ENCODE data around the gene SMARCA4.
"Not testable (repeated sequence)": the region's sequence is repeated elsewhere in the genome, so short reads cannot be mapped to it uniquely, and the experiment has no call there.

Gene SMARCA4

DNA sequence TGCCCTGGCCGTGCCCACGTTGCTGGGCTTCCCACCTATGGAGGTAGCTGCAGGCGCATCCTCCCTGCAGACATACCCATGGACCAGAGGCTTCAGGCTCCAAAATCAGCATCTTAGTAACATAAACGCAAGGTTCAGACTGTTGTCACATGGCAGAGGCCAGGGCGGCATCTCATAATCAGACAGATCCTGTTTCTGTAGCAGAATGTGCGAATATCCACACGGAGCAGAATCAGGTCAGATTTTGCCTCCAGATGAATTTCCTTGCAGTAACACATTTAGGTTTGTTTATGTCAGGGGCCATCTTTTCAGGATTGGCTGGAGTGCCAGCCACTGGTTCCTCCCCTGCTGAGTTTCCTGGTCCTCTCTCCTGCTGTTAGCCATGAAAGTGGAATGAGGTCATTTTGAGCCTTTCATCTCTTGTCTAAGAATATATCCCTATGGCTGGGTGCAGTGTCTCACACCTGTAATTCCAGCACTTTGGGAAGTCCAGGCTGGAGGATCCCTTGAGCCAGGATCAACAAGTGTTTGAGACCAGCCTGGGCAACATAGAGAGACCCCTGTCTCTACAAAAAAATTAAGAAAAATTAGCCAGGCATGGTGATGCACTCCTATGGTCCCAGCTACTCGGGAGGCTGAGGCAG is 20.5 kb downstream of the SMARCA4 start:
- Mint-ChIP-seq H3K4me3 (no peak overlapping the region), H3K27me3 (ENCODE audit: low read depth) (no peaks in the 10 kb centered on the region), H3K9me3 (no peaks in the 10 kb centered on the region), H3K27ac (no peak overlapping the region), H3K36me3 (ENCODE audit: low read depth) (peaks cover 7% of the 10 kb centered on the region), H3K4me1 (ENCODE audit: low read depth) (peaks cover 10% of the 10 kb centered on the region)

DNA sequence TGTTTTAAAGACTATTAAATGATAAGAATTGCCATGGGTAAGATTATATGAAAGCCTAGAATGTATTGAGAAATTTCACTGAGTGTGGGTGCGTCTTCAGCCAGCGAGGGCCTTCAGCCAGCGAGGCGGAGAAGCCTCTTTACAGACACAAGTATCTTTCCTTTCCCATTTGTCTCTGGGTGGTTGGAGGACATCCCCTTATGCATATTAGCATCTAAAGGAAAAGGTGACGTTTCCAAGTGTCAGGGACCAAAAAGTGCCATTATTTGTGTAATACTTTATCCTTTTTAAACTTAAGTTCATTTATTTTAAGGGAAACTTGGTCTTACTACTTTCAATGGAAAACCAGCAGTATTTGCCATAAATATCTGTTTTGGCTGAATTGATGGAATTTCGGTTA is 22.2 kb downstream of the SMARCA4 start:
- H3K4me1 Mint-ChIP-seq (ENCODE audit: low read depth), result peaks cover 5% of the 10 kb centered on the region
- peaks cover 10% of the 10 kb centered on the region for H3K36me3 Mint-ChIP-seq (ENCODE audit: low read depth)
- no peak overlapping the region for H3K27ac Mint-ChIP-seq
- H3K27me3 Mint-ChIP-seq (ENCODE audit: low read depth), result no peaks in the 10 kb centered on the region
- no peak overlapping the region for H3K4me3 Mint-ChIP-seq
- H3K9me3 Mint-ChIP-seq, result no peaks in the 10 kb centered on the region

- Mint-ChIP-seq H3K27ac (no peak overlapping the region), H3K36me3 (ENCODE audit: low read depth) (peaks cover 13% of the 10 kb centered on the region), H3K4me1 (ENCODE audit: low read depth) (peaks cover 5% of the 10 kb centered on the region), H3K9me3 (no peaks in the 10 kb centered on the region), H3K27me3 (ENCODE audit: low read depth) (no peaks in the 10 kb centered on the region), H3K4me3 (no peak overlapping the region)
These were observed 23.4 kb downstream of the SMARCA4 start for GRCh38 chr19:10984166-10984735.

GRCh38 chr19:10985502-10985901 is 24.7 kb downstream of the SMARCA4 start:
- H3K9me3 Mint-ChIP-seq, result no peaks in the 10 kb centered on the region
- peaks cover 2% of the 10 kb centered on the region for H3K4me1 Mint-ChIP-seq (ENCODE audit: low read depth)
- no peak overlapping the region for H3K27ac Mint-ChIP-seq
- H3K4me3 Mint-ChIP-seq, result no peak overlapping the region
- peaks cover 13% of the 10 kb centered on the region for H3K36me3 Mint-ChIP-seq (ENCODE audit: low read depth)
- H3K27me3 Mint-ChIP-seq (ENCODE audit: low read depth), result no peaks in the 10 kb centered on the region

- no peaks in the 10 kb centered on the region for H3K27me3 Mint-ChIP-seq (ENCODE audit: low read depth)
- peaks cover 16% of the 10 kb centered on the region for H3K36me3 Mint-ChIP-seq (ENCODE audit: low read depth)
- H3K4me3 Mint-ChIP-seq, result no peak overlapping the region
- no peaks in the 10 kb centered on the region for H3K9me3 Mint-ChIP-seq
- no peak overlapping the region for H3K27ac Mint-ChIP-seq
- H3K4me1 Mint-ChIP-seq (ENCODE audit: low read depth), result peaks cover 2% of the 10 kb centered on the region
These were observed 25.7 kb downstream of the SMARCA4 start for GRCh38 chr19:10986301-10987127.

DNA sequence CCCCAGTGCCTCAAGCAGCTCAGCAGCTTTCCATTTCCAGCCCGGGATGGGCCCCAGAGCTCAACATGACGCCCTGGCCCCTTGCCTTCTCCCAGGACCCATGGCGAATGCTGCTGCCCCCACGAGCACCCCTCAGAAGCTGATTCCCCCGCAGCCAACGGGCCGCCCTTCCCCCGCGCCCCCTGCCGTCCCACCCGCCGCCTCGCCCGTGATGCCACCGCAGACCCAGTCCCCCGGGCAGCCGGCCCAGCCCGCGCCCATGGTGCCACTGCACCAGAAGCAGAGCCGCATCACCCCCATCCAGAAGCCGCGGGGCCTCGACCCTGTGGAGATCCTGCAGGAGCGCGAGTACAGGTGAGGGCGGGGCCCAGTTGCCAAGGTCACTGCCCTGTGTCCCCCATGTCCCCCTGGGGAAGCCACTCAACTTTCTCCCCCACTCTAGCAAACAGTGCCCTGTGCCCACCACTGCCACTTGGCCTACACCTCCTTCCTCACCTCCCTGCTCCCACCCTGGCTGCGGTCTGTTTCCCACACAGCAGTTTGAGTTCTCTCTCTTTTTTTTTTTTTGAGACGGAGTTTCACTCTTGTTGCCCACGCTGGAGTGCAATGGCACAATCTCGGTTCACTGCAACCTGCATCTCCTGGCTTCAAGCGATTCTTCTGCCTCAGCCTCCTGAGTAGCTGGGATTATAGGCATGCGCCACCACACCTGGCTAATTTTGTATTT is 26.9 kb downstream of the SMARCA4 start:
- Mint-ChIP-seq H3K4me1 (ENCODE audit: low read depth) (peaks cover 2% of the 10 kb centered on the region), H3K9me3 (no peaks in the 10 kb centered on the region), H3K27ac (no peak overlapping the region), H3K27me3 (ENCODE audit: low read depth) (no peaks in the 10 kb centered on the region), H3K36me3 (ENCODE audit: low read depth) (peaks cover 19% of the 10 kb centered on the region), H3K4me3 (no peak overlapping the region)

- H3K36me3 Mint-ChIP-seq (ENCODE audit: low read depth), result peaks cover 21% of the 10 kb centered on the region
- no peak overlapping the region for H3K27ac Mint-ChIP-seq
- H3K9me3 Mint-ChIP-seq, result no peaks in the 10 kb centered on the region
- no peaks in the 10 kb centered on the region for H3K27me3 Mint-ChIP-seq (ENCODE audit: low read depth)
- peaks cover 2% of the 10 kb centered on the region for H3K4me1 Mint-ChIP-seq (ENCODE audit: low read depth)
- no peak overlapping the region for H3K4me3 Mint-ChIP-seq
These were observed 27.6 kb downstream of the SMARCA4 start for GRCh38 chr19:10988380-10988779.

DNA sequence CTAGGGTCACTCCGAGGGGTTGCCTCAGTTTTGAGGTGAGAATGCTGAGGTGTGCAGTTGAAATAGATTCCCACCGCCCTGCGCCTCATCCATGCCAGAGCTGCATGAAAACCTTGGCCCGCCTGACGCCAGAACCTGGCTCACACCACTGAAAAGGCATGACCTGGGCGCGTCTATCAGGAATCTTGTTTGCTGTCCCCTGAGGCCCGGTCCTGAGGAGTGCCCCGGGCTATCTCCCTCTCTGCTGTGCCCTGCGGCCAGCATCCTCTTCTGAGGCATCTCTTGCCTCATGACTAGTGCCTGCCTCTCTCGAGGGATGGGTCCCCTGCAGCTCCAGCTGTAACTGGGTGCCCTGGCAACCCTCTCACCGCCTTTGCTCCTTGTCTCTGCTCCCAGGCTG is 28.1 kb downstream of the SMARCA4 start:
- Mint-ChIP-seq H3K27me3 (ENCODE audit: low read depth) (no peaks in the 10 kb centered on the region), H3K4me3 (no peak overlapping the region), H3K36me3 (ENCODE audit: low read depth) (peaks cover 21% of the 10 kb centered on the region), H3K9me3 (no peaks in the 10 kb centered on the region), H3K4me1 (ENCODE audit: low read depth) (peaks cover 2% of the 10 kb centered on the region), H3K27ac (no peak overlapping the region)

GRCh38 chr19:10991076-10991475 is 30.2 kb downstream of the SMARCA4 start:
- Mint-ChIP-seq H3K4me3 (no peak overlapping the region), H3K9me3 (no peaks in the 10 kb centered on the region), H3K36me3 (ENCODE audit: low read depth) (peaks cover 26% of the 10 kb centered on the region), H3K27ac (no peak overlapping the region), H3K4me1 (ENCODE audit: low read depth) (no peaks in the 10 kb centered on the region), H3K27me3 (ENCODE audit: low read depth) (no peaks in the 10 kb centered on the region)

- Mint-ChIP-seq H3K4me3 (no peak overlapping the region), H3K4me1 (ENCODE audit: low read depth) (no peaks in the 10 kb centered on the region), H3K27me3 (ENCODE audit: low read depth) (no peaks in the 10 kb centered on the region), H3K36me3 (ENCODE audit: low read depth) (peaks cover 28% of the 10 kb centered on the region), H3K9me3 (no peaks in the 10 kb centered on the region), H3K27ac (no peak overlapping the region)
These were observed 30.8 kb downstream of the SMARCA4 start for GRCh38 chr19:10991521-10992081.

- H3K4me1 Mint-ChIP-seq (ENCODE audit: low read depth); H3K9me3 Mint-ChIP-seq; H3K4me3 Mint-ChIP-seq; H3K27ac Mint-ChIP-seq; H3K27me3 Mint-ChIP-seq (ENCODE audit: low read depth): not testable (repeated sequence)
- peaks cover 31% of the 10 kb centered on the region for H3K36me3 Mint-ChIP-seq (ENCODE audit: low read depth)
These were observed 31.3 kb downstream of the SMARCA4 start for GRCh38 chr19:10992174-10992573.

DNA sequence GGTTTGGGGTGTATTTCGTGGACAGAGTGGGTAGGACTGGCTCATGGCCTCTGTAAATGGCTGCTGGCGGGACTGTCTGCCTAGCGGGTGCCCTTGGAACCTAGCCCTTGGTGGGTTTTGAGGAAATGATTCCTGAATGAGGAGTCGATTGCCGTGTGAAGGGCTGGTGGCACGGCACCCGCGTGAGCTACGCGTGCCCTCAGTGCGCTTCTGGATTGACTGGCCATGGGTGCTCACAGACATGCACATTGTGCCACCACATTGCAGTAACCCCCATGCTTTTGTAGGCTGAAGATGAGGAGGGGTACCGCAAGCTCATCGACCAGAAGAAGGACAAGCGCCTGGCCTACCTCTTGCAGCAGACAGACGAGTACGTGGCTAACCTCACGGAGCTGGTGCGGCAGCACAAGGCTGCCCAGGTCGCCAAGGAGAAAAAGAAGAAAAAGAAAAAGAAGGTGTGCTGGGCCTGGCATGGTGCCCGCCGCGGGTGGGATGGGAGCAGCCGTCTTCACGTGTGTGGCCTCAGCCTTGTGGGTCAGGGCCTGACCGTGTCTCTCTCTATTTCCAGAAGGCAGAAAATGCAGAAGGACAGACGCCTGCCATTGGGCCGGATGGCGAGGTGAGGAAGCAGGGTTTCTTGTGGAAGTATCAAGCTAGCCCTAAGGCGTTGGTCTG is 35.2 kb downstream of the SMARCA4 start:
- peaks cover 31% of the 10 kb centered on the region for H3K36me3 Mint-ChIP-seq (ENCODE audit: low read depth)

GRCh38 chr19:10998045-10998533 is 37.3 kb downstream of the SMARCA4 start:
- no peaks in the 10 kb centered on the region for H3K4me1 Mint-ChIP-seq (ENCODE audit: low read depth)
- no peaks in the 10 kb centered on the region for H3K27me3 Mint-ChIP-seq (ENCODE audit: low read depth)
- peaks cover 31% of the 10 kb centered on the region for H3K36me3 Mint-ChIP-seq (ENCODE audit: low read depth)
- H3K27ac Mint-ChIP-seq, result no peak overlapping the region
- no peak overlapping the region for H3K4me3 Mint-ChIP-seq
- H3K9me3 Mint-ChIP-seq, result no peaks in the 10 kb centered on the region

More for the DNA sequence above, 35.2 kb downstream of the SMARCA4 start:
- no peak overlapping the region for H3K27ac Mint-ChIP-seq
- H3K4me1 Mint-ChIP-seq (ENCODE audit: low read depth), result no peaks in the 10 kb centered on the region
- no peak overlapping the region for H3K4me3 Mint-ChIP-seq
- no peaks in the 10 kb centered on the region for H3K9me3 Mint-ChIP-seq
- no peaks in the 10 kb centered on the region for H3K27me3 Mint-ChIP-seq (ENCODE audit: low read depth)

- H3K4me1 Mint-ChIP-seq (ENCODE audit: low read depth), result no peaks in the 10 kb centered on the region
- no peak overlapping the region for H3K27ac Mint-ChIP-seq
- peaks cover 31% of the 10 kb centered on the region for H3K36me3 Mint-ChIP-seq (ENCODE audit: low read depth)
- H3K4me3 Mint-ChIP-seq, result no peak overlapping the region
- no peaks in the 10 kb centered on the region for H3K27me3 Mint-ChIP-seq (ENCODE audit: low read depth)
- H3K9me3 Mint-ChIP-seq, result no peaks in the 10 kb centered on the region
These were observed 37.8 kb downstream of the SMARCA4 start for GRCh38 chr19:10998666-10999065.

Measured in T-helper 1 cell treated with Interleukin-12 subunit alpha and Interleukin-12 subunit beta and Interleukin-4 antibody, amounts not matched to agents 30 μg/mL and 1 μg/mL, for 36 hours (primary cell).